CD4-positive, alpha-beta T cell treated with Interleukin-15 for 4 hours (primary cell): ENCODE measurements around the gene LRP3.

Source experiments
- DNase-seq: peaks from one replicate; pipeline ENCODE4 v3.0.0-alpha.2; 2020; ENCODE audit warnings: low spot score

Gene LRP3

GRCh38 chr19:33238481-33239149 lies 44.5 kb downstream of the LRP3 start:
- no peak for DNase-seq

- peak; percentile 18 for DNase-seq
Observed at GRCh38 chr19:33239223-33239975, 45.3 kb downstream of the LRP3 start.

- DNase-seq = no peak
Observed at GRCh38 chr19:33240181-33240771, 46.1 kb downstream of the LRP3 start.

- no peak for DNase-seq
Observed at GRCh38 chr19:33241091-33241529, 47.0 kb downstream of the LRP3 start.

GRCh38 chr19:33241530-33242101 lies 47.5 kb downstream of the LRP3 start:
- DNase-seq = peak; percentile 43

GRCh38 chr19:33242131-33242530 lies 48.0 kb downstream of the LRP3 start:
- DNase-seq = no peak

GRCh38 chr19:33242911-33243310 lies 48.8 kb downstream of the LRP3 start:
- DNase-seq = no peak

- DNase-seq = no peak
Observed at GRCh38 chr19:33245948-33246708, 52.0 kb downstream of the LRP3 start.

GRCh38 chr19:33246709-33247440 lies 52.7 kb downstream of the LRP3 start:
- no peak for DNase-seq

- no peak for DNase-seq
Observed at GRCh38 chr19:33247441-33247819, 53.3 kb downstream of the LRP3 start.

- DNase-seq = no peak
Observed at GRCh38 chr19:33248104-33248503, 54.0 kb downstream of the LRP3 start.

GRCh38 chr19:33248553-33248953 lies 54.4 kb downstream of the LRP3 start:
- DNase-seq = no peak

GRCh38 chr19:33248954-33249613 lies 55.0 kb downstream of the LRP3 start:
- no peak for DNase-seq

- DNase-seq = no peak
Observed at GRCh38 chr19:33249740-33250366, 55.7 kb downstream of the LRP3 start.

- DNase-seq = no peak
Observed at GRCh38 chr19:33250500-33250899, 56.4 kb downstream of the LRP3 start.

GRCh38 chr19:33251076-33251475 lies 56.9 kb downstream of the LRP3 start:
- DNase-seq = no peak

GRCh38 chr19:33251526-33252090 lies 57.5 kb downstream of the LRP3 start:
- DNase-seq = no peak

GRCh38 chr19:33252418-33252962 lies 58.4 kb downstream of the LRP3 start:
- no peak for DNase-seq

- DNase-seq = no peak
Observed at GRCh38 chr19:33252971-33253370, 58.8 kb downstream of the LRP3 start.
